OCI-LY3 (cell line): ENCODE measurements around the gene ALOXE3.

Experiments
- H2AFZ ChIP-seq: fragments of 200-600, 300-600 bp; shearing (Covaris generic); 2 replicates; pipeline ENCODE4 v1.6.0; 2014; ENCODE audit warnings: antibody characterized with exemption, low read depth, low read length
- H3K27ac ChIP-seq: fragments of 200-600, 300-600 bp; sonication (generic); 2 replicates; pipeline ENCODE4 v1.5.1; 2014; ENCODE audit warnings: mild to moderate bottlenecking, low read length, moderate library complexity, mixed read lengths
- H3K27me3 ChIP-seq: fragments of 200-600, 300-600 bp; sonication (generic); 2 replicates; pipeline ENCODE4 v1.6.1; 2014; ENCODE audit warnings: low read depth, low read length, mixed read lengths
- H3K36me3 ChIP-seq: fragments of 200-600, 300-600 bp; sonication (generic); replicated peaks from 2 replicates; pipeline ENCODE3; 2014; ENCODE audit warnings: low read depth, low read length, mixed read lengths
- H3K4me1 ChIP-seq: fragments of 300-600, 200-600 bp; sonication (generic); 2 replicates; pipeline ENCODE4 v1.6.1; 2014; ENCODE audit warnings: low read length, mixed read lengths
- H3K4me2 ChIP-seq: fragments of 200-600, 300-600 bp; sonication (generic); 2 replicates; pipeline ENCODE4 v1.6.1; 2014; ENCODE audit warnings: low read length, mixed read lengths
- H3K4me3 ChIP-seq: fragments of 300-600, 200-600 bp; sonication (generic); 2 replicates; pipeline ENCODE4 v1.5.1; 2014; ENCODE audit warnings: antibody characterized with exemption, mild to moderate bottlenecking, low read length, moderate library complexity
- H3K79me2 ChIP-seq: fragments of 300-600, 200-600 bp; shearing (Covaris generic); 2 replicates; pipeline ENCODE4 v1.6.1; 2014; ENCODE audit warnings: mild to moderate bottlenecking, low read length, mixed read lengths
- H3K9ac ChIP-seq: fragments of 300-600, 200-600 bp; shearing (Covaris generic); 2 replicates; pipeline ENCODE4 v1.6.0; 2014; ENCODE audit warnings: mild to moderate bottlenecking, low read length, moderate library complexity
- H3K9me3 ChIP-seq: fragments of 200-600, 300-600 bp; shearing (Covaris generic); 2 replicates; pipeline ENCODE4 v1.6.1; 2014; ENCODE audit warnings: low read length, mixed read lengths; ENCODE audit not compliant: insufficient read depth
- H4K20me1 ChIP-seq: fragments of 200-600, 300-600 bp; sonication (generic); 2 replicates; pipeline ENCODE4 v1.6.1; 2016; ENCODE audit warnings: low read length, mixed read lengths; ENCODE audit not compliant: insufficient read depth
- CTCF ChIP-seq: fragments of 200-600, 300-600 bp; sonication (generic); IDR thresholded peaks from 2 replicates; pipeline ENCODE4 v1.5.1; 2014; ENCODE audit warnings: antibody characterized with exemption, low read length, low read depth
- EZH2phosphoT487 ChIP-seq: fragments of 200-600 bp; shearing (Covaris generic); IDR thresholded peaks from 2 replicates; pipeline ENCODE4 v1.6.1; 2018; ENCODE audit warnings: antibody characterized with exemption, mixed run types, low read depth

ALOXE3 gene

GRCh38 chr17:8104911-8105310 lies 13.4 kb downstream of the ALOXE3 start:
- H3K27ac ChIP-seq, result no peak overlapping the region

GRCh38 chr17:8103549-8103948 lies 14.8 kb downstream of the ALOXE3 start:
- no peak for TF ChIP-seq EZH2phosphoT487
- no peak for TF ChIP-seq CTCF
- Histone ChIP-seq H3K9ac (no peak overlapping the region), H3K9me3 (no peaks in the 10 kb centered on the region), H3K79me2 (no peaks in the 10 kb centered on the region), H3K27ac (no peak overlapping the region), H2AFZ (no peak overlapping the region), H3K4me2 (no peak overlapping the region), H4K20me1 (no peaks in the 10 kb centered on the region), H3K4me1 (no peaks in the 10 kb centered on the region), H3K27me3 (no peaks in the 10 kb centered on the region), H3K4me3 (no peak overlapping the region), H3K36me3 (no peaks in the 10 kb centered on the region)

More at GRCh38 chr17:8104911-8105310, 13.4 kb downstream of the ALOXE3 start:
- Histone ChIP-seq H3K36me3 (no peaks in the 10 kb centered on the region), H3K9me3 (no peaks in the 10 kb centered on the region), H3K9ac (no peak overlapping the region), H4K20me1 (no peaks in the 10 kb centered on the region), H3K79me2 (no peaks in the 10 kb centered on the region), H3K4me2 (no peak overlapping the region), H2AFZ (no peak overlapping the region), H3K4me1 (no peaks in the 10 kb centered on the region), H3K4me3 (no peak overlapping the region), H3K27me3 (no peaks in the 10 kb centered on the region)
- TF ChIP-seq EZH2phosphoT487 (no peak), CTCF (no peak)

- no peaks in the 10 kb centered on the region for H3K27me3 ChIP-seq
- no peak overlapping the region for H2AFZ ChIP-seq
- H4K20me1 ChIP-seq, result no peaks in the 10 kb centered on the region
- no peak overlapping the region for H3K4me2 ChIP-seq
- TF ChIP-seq EZH2phosphoT487 (no peak), CTCF (no peak)
- no peak overlapping the region for H3K4me3 ChIP-seq
- H3K9me3 ChIP-seq, result no peaks in the 10 kb centered on the region
- H3K9ac ChIP-seq, result no peak overlapping the region
- H3K79me2 ChIP-seq, result no peaks in the 10 kb centered on the region
- no peaks in the 10 kb centered on the region for H3K36me3 ChIP-seq
- H3K27ac ChIP-seq, result no peak overlapping the region
- H3K4me1 ChIP-seq, result no peaks in the 10 kb centered on the region
These were observed 16.6 kb downstream of the ALOXE3 start for GRCh38 chr17:8101721-8102120.

GRCh38 chr17:8100763-8101162 lies 17.6 kb downstream of the ALOXE3 start:
- Histone ChIP-seq H3K27me3 (no peaks in the 10 kb centered on the region), H3K27ac (no peak overlapping the region), H3K9me3 (no peaks in the 10 kb centered on the region), H3K36me3 (no peaks in the 10 kb centered on the region), H2AFZ (no peak overlapping the region), H3K4me2 (no peak overlapping the region), H4K20me1 (no peaks in the 10 kb centered on the region), H3K9ac (no peak overlapping the region), H3K4me1 (no peaks in the 10 kb centered on the region), H3K4me3 (no peak overlapping the region), H3K79me2 (no peaks in the 10 kb centered on the region)
- TF ChIP-seq EZH2phosphoT487 (no peak), CTCF (no peak)
